Liver (tissue), 9 donors: ENCODE measurements around the gene CADPS. TPM values are rescaled to one million over a fixed set of nuclear protein-coding genes. Genes with fewer than 3 reads are reported as not detected.

Experiments used
- DNase-seq: peaks from one replicate; pipeline ENCODE4 v3.0.0-alpha.2; 2017; ENCODE audit warnings: low spot score
- H3K27ac ChIP-seq, 2 donors: one replicate each; pipeline ENCODE4 v1.7.0; 2013; ENCODE audit warnings: inconsistent platforms in 2 of 2, low read length in 2 of 2, control low read depth in 1 of 2, low read depth in 1 of 2, mild to moderate bottlenecking in 1 of 2
- H3K27me3 ChIP-seq, 4 donors: one replicate each; pipeline versions ENCODE4 v1.6.1 to v1.7.0; 2013; ENCODE audit warnings: low read length in 3 of 4, inconsistent platforms in 1 of 4, mild to moderate bottlenecking in 1 of 4, moderate library complexity in 1 of 4; ENCODE audit not compliant: control insufficient read depth in 4 of 4, insufficient read depth in 4 of 4
- H3K36me3 ChIP-seq, 4 donors: one replicate each; pipeline versions ENCODE4 v1.6.1 to v1.7.0; 2013; ENCODE audit warnings: low read length in 3 of 4, mild to moderate bottlenecking in 3 of 4, low read depth in 1 of 4, moderate library complexity in 1 of 4; ENCODE audit not compliant: control insufficient read depth in 4 of 4, insufficient read depth in 3 of 4
- H3K4me1 ChIP-seq, 4 donors: one replicate each; pipeline versions ENCODE4 v1.6.1 to v1.7.0; 2013; ENCODE audit warnings: low read length in 3 of 4, mild to moderate bottlenecking in 3 of 4, moderate library complexity in 1 of 4; ENCODE audit not compliant: control insufficient read depth in 4 of 4, insufficient read depth in 4 of 4
- H3K4me3 ChIP-seq, 3 donors: one replicate each; pipeline versions ENCODE4 v1.6.1 to v1.7.0; 2013; ENCODE audit warnings: low read length in 3 of 3, control low read depth in 1 of 3, low read depth in 1 of 3, mild to moderate bottlenecking in 1 of 3
- H3K9ac ChIP-seq, 2 donors: one replicate each; pipeline ENCODE4 v1.7.0; 2013; ENCODE audit warnings: low read length in 2 of 2, mild to moderate bottlenecking in 2 of 2, moderate library complexity in 2 of 2, control low read depth in 1 of 2, low read depth in 1 of 2
- H3K9me3 ChIP-seq, 4 donors: one replicate each; pipeline versions ENCODE4 v1.6.1 to v1.7.0; 2013; ENCODE audit warnings: low read length in 3 of 4; ENCODE audit not compliant: control insufficient read depth in 4 of 4
- ATF3 ChIP-seq: IDR thresholded peaks from 2 replicates; pipeline ENCODE4 v1.6.1; 2016; ENCODE audit warnings: antibody characterized with exemption
- EGR1 ChIP-seq, 2 donors: IDR thresholded peaks; 2 replicates each; pipeline ENCODE4 v1.6.1; 2016 to 2018; ENCODE audit warnings: antibody characterized with exemption in 2 of 2, low read depth in 2 of 2
- FOXA1 ChIP-seq: IDR thresholded peaks from 2 replicates; pipeline ENCODE4 v1.6.1; 2016; ENCODE audit warnings: antibody characterized with exemption
- FOXA2 ChIP-seq: IDR thresholded peaks from 2 replicates; pipeline ENCODE4 v1.6.1; 2016; ENCODE audit warnings: antibody characterized with exemption
- GABPA ChIP-seq, 2 donors: IDR thresholded peaks in 1 of 2; conservative IDR thresholded peaks in 1 of 2; 2 replicates each; pipeline ENCODE4 v1.6.1; 2016; ENCODE audit warnings: antibody characterized with exemption in 2 of 2, mild to moderate bottlenecking in 1 of 2, moderate library complexity in 1 of 2
- HNF4G ChIP-seq: IDR thresholded peaks from 2 replicates; pipeline ENCODE4 v1.6.1; 2016; ENCODE audit warnings: antibody characterized with exemption
- JUND ChIP-seq, 2 donors: IDR thresholded peaks; 2 replicates each; pipeline ENCODE4 v1.6.1; 2016; ENCODE audit warnings: antibody characterized with exemption in 2 of 2
- MAX ChIP-seq: IDR thresholded peaks from 2 replicates; pipeline ENCODE4 v1.6.1; 2016; ENCODE audit warnings: antibody characterized with exemption
- RAD21 ChIP-seq, 2 donors: IDR thresholded peaks; 2 replicates each; pipeline ENCODE4 v1.6.1; 2016; ENCODE audit warnings: antibody characterized with exemption in 2 of 2, mild to moderate bottlenecking in 2 of 2
- REST ChIP-seq: IDR thresholded peaks from 2 replicates; pipeline ENCODE4 v1.6.1; 2016; ENCODE audit warnings: antibody characterized with exemption, mild to moderate bottlenecking
- RXRA ChIP-seq, 2 donors: IDR thresholded peaks; 2 replicates each; pipeline ENCODE4 v1.6.1; 2017 to 2018; ENCODE audit warnings: antibody characterized with exemption in 2 of 2, mild to moderate bottlenecking in 1 of 2
- SP1 ChIP-seq: IDR thresholded peaks from 2 replicates; pipeline ENCODE4 v1.6.1; 2018; ENCODE audit warnings: antibody characterized with exemption, mild to moderate bottlenecking
- TAF1 ChIP-seq: conservative IDR thresholded peaks from 2 replicates; pipeline ENCODE4 v1.6.1; 2016; ENCODE audit warnings: antibody characterized with exemption, mild to moderate bottlenecking
- YY1 ChIP-seq: IDR thresholded peaks from 2 replicates; pipeline ENCODE4 v1.6.1; 2016; ENCODE audit warnings: antibody characterized with exemption, mild to moderate bottlenecking
- WGBS: extraction: QIAGEN DNeasy Blood & Tissue Kit; methylation state at CpG from one replicate; pipeline ENCODE4 v1.1.7; 2013; 5-methylcytosine and 5-hydroxymethylcytosine counted together
- polyA plus RNA-seq, 2 donors: library from polyadenylated mRNA; stranded (reverse) in 1 of 2; unstranded in 1 of 2; fragments of 200-250 nt in 1 of 2; fragments of >200 nt in 1 of 2; fragmentation: Nextera tagmentation in 1 of 2; extraction: Ambion mirVana in 1 of 2; gene quantifications; one replicate each; pipeline versions ENCODE4 v1.2.1 to v1.2.3, GENCODE V29; 2013 to 2015
- total RNA-seq, 2 donors: library from RNA; depleted of rRNA; stranded (reverse); fragments of >200 nt; gene quantifications; one replicate each; pipeline ENCODE4 v1.2.3, GENCODE V29; 2014
- TF ChIP-seq, protein P1 (sequence below): fragments of 150-350 bp; IDR thresholded peaks from 2 replicates; pipeline ENCODE4 v1.5.1; 2017; ENCODE audit warnings: improper control_type of control experiment, low read depth, low read length; ENCODE audit not compliant: missing input control
- TF ChIP-seq, protein P2 (sequence below): IDR thresholded peaks from 2 replicates; pipeline ENCODE4 v1.6.1; 2016; ENCODE audit warnings: antibody characterized with exemption
- donor health status: healthy.
- donor health status: healthy.
- donor health status: healthy.
- donor health status: healthy.
- donor health status: healthy.

Gene CADPS
- total and polyA plus RNA-seq, 4 donors, result 0.05 to 0.37 (median 0.17) TPM; not detected in 1

DNA sequence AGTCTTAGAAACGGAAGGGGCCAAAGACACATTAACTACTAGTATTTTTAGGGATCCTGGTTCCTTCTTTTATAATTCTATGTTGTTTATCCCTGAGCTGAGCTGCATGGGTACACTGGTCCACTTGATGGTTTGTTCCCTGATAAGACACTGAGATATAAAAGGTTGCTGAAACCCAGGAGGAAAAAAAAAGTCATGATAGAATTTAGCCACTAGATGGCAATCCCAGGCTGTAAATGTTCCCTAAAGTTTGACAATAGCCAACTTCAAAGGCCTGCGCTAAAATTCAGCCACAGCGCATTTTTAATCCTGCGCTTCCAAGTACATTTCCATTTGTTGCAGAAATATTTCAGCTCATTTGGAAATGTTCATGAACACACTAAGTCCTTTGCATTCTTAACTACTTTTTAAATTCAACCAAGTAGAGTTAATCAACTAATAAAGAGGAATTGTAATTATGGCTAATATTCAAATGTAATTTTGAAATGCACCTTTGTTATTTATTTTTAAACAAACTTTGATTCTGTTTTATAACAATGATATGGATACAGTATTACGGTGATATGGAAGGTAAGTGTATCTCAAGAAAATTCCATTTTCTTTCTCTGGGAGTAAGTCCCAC lies 252.6 kb downstream of the CADPS start:
- H3K27ac ChIP-seq, result no peak overlapping the region
- no peaks in the 10 kb centered on the region for H3K36me3 ChIP-seq
- H3K9ac ChIP-seq, result no peak overlapping the region
- TF ChIP-seq GABPA (IDR thresholded peaks at IDR 0.05 in 1 of 2, conservative IDR thresholded peaks at IDR 0.05 in 1 of 2), result no peak
- TF ChIP-seq, protein P1, sequence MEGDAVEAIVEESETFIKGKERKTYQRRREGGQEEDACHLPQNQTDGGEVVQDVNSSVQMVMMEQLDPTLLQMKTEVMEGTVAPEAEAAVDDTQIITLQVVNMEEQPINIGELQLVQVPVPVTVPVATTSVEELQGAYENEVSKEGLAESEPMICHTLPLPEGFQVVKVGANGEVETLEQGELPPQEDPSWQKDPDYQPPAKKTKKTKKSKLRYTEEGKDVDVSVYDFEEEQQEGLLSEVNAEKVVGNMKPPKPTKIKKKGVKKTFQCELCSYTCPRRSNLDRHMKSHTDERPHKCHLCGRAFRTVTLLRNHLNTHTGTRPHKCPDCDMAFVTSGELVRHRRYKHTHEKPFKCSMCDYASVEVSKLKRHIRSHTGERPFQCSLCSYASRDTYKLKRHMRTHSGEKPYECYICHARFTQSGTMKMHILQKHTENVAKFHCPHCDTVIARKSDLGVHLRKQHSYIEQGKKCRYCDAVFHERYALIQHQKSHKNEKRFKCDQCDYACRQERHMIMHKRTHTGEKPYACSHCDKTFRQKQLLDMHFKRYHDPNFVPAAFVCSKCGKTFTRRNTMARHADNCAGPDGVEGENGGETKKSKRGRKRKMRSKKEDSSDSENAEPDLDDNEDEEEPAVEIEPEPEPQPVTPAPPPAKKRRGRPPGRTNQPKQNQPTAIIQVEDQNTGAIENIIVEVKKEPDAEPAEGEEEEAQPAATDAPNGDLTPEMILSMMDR, result peak; percentile 65
- TF ChIP-seq FOXA2, result no peak
- TF ChIP-seq TAF1, result no peak
- no peak for TF ChIP-seq EGR1 (IDR thresholded peaks at IDR 0.05; ENCODE audit: low read depth in 2 of 2)
- no peak for TF ChIP-seq YY1
- TF ChIP-seq REST, result no peak
- no peak for TF ChIP-seq HNF4G
- peak; percentile 84 to 86 for TF ChIP-seq RAD21 (IDR thresholded peaks at IDR 0.05)
- TF ChIP-seq RXRA (IDR thresholded peaks at IDR 0.05), result no peak
- TF ChIP-seq FOXA1, result no peak
- no peaks in the 10 kb centered on the region for H3K9me3 ChIP-seq
- no peaks in the 10 kb centered on the region for H3K4me1 ChIP-seq
- peaks cover 0 to 10% (median 2%) of the 10 kb centered on the region in 4 donors for H3K27me3 ChIP-seq
- no peak overlapping the region for H3K4me3 ChIP-seq
- DNase-seq, result no peak
- 44% methylated on average over 5 of the region's 5 CpGs for WGBS

DNA sequence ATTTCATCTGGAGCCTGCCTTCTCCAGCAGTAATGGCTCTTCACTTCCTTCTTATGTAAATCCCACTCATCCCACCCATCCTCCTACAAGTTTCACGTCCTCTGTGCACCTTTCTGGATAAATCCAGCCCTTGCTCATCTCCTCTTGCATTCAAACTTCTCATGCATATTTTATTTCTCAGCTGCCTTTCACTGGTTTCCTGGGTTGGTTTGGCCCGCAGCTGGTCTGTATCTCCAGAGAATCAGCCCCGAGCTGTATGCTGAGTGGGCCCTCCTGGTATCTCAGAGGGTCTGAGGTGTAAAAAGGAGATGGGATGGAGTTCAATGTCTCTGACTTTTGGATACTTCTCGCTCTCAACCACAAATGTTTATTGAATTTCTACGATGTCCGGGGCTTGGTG lies 253.3 kb downstream of the CADPS start:
- 63% methylated on average over 6 of the region's 6 CpGs for WGBS
- Histone ChIP-seq H3K27ac (no peak overlapping the region), H3K27me3 (peaks cover 0 to 10% (median 2%) of the 10 kb centered on the region in 4 donors), H3K9me3 (no peaks in the 10 kb centered on the region), H3K4me3 (no peak overlapping the region), H3K36me3 (no peaks in the 10 kb centered on the region), H3K4me1 (no peaks in the 10 kb centered on the region), H3K9ac (no peak overlapping the region)
- DNase-seq, result no peak
- TF ChIP-seq HNF4G (no peak), TAF1 (no peak), YY1 (no peak), JUND (IDR thresholded peaks at IDR 0.05) (no peak), SP1 (no peak), MAX (no peak), RAD21 (IDR thresholded peaks at IDR 0.05) (no peak), REST (no peak), FOXA1 (no peak), FOXA2 (no peak), ATF3 (no peak)
- TF ChIP-seq, protein P1, result no peak
- TF ChIP-seq, protein P2, sequence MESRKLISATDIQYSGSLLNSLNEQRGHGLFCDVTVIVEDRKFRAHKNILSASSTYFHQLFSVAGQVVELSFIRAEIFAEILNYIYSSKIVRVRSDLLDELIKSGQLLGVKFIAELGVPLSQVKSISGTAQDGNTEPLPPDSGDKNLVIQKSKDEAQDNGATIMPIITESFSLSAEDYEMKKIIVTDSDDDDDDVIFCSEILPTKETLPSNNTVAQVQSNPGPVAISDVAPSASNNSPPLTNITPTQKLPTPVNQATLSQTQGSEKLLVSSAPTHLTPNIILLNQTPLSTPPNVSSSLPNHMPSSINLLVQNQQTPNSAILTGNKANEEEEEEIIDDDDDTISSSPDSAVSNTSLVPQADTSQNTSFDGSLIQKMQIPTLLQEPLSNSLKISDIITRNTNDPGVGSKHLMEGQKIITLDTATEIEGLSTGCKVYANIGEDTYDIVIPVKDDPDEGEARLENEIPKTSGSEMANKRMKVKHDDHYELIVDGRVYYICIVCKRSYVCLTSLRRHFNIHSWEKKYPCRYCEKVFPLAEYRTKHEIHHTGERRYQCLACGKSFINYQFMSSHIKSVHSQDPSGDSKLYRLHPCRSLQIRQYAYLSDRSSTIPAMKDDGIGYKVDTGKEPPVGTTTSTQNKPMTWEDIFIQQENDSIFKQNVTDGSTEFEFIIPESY, result no peak
